ENCODE measurements around the gene ATF5. TPM values are rescaled to one million over a fixed set of nuclear protein-coding genes. Genes with fewer than 3 reads are reported as not detected.

The ATF5 gene
- total and polyA plus RNA-seq, 11 donors, result 3.9 to 33.0 (median 9.5) TPM

DNA sequence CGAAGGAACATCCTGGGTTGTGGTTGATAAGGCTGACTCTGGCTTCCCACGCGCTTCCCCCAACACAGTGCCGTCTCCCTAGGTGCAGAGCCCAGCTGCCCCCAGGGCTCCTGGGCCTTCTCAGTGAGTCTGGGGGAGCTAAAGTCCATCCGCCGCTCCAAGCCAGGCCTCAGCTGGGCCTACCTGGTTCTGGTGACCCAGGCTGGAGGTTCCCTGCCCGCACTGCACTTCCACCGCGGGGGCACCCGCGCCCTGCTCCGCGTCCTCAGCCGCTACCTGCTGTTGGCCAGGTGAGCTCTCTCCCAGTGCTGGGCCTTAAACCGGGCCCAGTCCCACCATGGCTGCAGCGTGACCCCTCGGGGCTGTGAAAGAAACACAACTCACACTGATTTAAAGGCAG lies 47.8 kb upstream of the ATF5 start:
- no peak overlapping the region for H3K27ac ChIP-seq
- no peak for TF ChIP-seq POLR2A (IDR thresholded peaks at IDR 0.05)
- TF ChIP-seq, protein P1, sequence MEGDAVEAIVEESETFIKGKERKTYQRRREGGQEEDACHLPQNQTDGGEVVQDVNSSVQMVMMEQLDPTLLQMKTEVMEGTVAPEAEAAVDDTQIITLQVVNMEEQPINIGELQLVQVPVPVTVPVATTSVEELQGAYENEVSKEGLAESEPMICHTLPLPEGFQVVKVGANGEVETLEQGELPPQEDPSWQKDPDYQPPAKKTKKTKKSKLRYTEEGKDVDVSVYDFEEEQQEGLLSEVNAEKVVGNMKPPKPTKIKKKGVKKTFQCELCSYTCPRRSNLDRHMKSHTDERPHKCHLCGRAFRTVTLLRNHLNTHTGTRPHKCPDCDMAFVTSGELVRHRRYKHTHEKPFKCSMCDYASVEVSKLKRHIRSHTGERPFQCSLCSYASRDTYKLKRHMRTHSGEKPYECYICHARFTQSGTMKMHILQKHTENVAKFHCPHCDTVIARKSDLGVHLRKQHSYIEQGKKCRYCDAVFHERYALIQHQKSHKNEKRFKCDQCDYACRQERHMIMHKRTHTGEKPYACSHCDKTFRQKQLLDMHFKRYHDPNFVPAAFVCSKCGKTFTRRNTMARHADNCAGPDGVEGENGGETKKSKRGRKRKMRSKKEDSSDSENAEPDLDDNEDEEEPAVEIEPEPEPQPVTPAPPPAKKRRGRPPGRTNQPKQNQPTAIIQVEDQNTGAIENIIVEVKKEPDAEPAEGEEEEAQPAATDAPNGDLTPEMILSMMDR (IDR thresholded peaks at IDR 0.05), result no peak
- peaks cover 8 to 78% (median 72%) of the 10 kb centered on the region in 9 donors for H3K36me3 ChIP-seq
- H3K4me1 ChIP-seq, result peaks cover 0 to 16% (median 9%) of the 10 kb centered on the region in 12 donors
- WGBS, 4 donors, result 92 to 98% (median 95%) methylated on average over 17 of the region's 17 CpGs
- DNase-seq (peak in 1 of 5 donors; percentile 44), ATAC-seq (no peak)
- intact Hi-C loops (cut with DNase I), result no loop called here
- no peak overlapping the region for H3K4me3 ChIP-seq
- H3K9me3 ChIP-seq, result no peaks in the 10 kb centered on the region
- no peaks in the 10 kb centered on the region for H3K27me3 ChIP-seq

DNA sequence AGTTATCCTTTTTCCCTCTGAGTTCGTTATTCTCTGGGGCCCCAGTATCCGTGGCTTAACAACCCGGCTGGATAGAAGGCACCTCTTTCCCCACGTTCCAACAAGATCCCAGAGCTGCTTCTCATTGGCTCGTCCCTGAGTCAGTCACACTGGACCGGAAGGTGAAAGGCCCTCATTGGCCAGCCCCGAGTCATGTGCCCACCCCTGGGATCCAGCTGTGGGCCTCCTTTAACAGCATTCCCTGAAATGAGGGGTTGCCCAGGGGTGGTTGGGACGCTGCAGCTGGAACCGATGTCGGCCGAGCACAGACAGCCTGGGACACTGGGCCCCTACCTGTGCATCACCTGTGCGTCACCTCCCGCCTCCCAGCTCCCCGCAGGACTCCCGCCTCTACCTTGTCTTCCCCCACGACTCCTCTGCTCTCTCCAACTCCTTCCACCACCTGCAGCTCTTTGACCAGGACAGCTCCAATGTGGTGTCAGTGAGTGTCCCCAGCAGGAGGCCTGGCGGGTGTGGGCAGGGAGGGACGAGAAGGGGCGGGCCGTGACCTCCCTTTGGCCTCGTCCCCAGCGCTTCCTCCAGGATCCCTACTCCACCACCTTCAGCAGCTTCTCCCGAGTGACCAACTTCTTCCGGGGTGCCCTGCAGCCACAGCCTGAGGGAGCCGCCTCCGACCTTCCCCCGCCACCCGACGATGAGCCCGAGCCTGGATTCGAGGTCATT lies 47.2 kb upstream of the ATF5 start:
- no peak overlapping the region for H3K27ac ChIP-seq
- no peaks in the 10 kb centered on the region for H3K9me3 ChIP-seq
- no peak overlapping the region for H3K4me3 ChIP-seq
- DNase-seq (peak in 1 of 5 donors; percentile 52), ATAC-seq (no peak)
- no peak for TF ChIP-seq POLR2A (IDR thresholded peaks at IDR 0.05)
- H3K36me3 ChIP-seq, result peaks cover 8 to 84% (median 75%) of the 10 kb centered on the region in 9 donors
- H3K27me3 ChIP-seq, result no peaks in the 10 kb centered on the region
- 82 to 90% (median 87%) methylated on average over 31 of the region's 31 CpGs for WGBS, 4 donors
- intact Hi-C loops (cut with DNase I), result no loop called here
- peaks cover 0 to 16% (median 9%) of the 10 kb centered on the region in 12 donors for H3K4me1 ChIP-seq

DNA sequence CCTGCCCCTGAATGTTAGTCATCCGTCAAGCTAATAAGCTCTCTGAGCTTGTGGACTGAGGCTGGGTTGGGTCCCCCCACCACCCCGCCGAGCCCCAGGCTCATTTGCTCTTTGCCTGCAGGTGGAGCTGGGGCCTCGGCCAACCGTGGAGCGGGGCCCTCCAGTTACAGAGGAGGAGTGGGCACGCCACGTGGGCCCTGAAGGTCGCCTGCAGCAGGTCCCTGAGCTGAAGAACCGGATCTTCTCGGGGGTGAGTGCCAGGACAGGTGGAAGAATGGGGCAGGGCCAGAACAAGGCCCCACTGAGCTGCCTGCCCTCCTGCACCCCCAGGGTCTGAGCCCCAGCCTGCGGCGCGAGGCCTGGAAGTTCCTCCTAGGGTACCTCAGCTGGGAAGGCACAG lies 46.4 kb upstream of the ATF5 start:
- 94 to 100% (median 97%) methylated on average over 4 to 14 of the region's 14 CpGs for WGBS, 4 donors
- Histone ChIP-seq H3K4me1 (peaks cover 0 to 25% (median 9%) of the 10 kb centered on the region in 12 donors), H3K27me3 (no peaks in the 10 kb centered on the region), H3K9me3 (no peaks in the 10 kb centered on the region), H3K4me3 (no peak overlapping the region), H3K27ac (no peak overlapping the region), H3K36me3 (peaks cover 8 to 90% (median 77%) of the 10 kb centered on the region in 9 donors)
- no peak for TF ChIP-seq POLR2A (IDR thresholded peaks at IDR 0.05)
- TF ChIP-seq, protein P1 (IDR thresholded peaks at IDR 0.05), result no peak
- DNase-seq (no peak), ATAC-seq (no peak)
- intact Hi-C loops (cut with DNase I), result no loop called here

DNA sequence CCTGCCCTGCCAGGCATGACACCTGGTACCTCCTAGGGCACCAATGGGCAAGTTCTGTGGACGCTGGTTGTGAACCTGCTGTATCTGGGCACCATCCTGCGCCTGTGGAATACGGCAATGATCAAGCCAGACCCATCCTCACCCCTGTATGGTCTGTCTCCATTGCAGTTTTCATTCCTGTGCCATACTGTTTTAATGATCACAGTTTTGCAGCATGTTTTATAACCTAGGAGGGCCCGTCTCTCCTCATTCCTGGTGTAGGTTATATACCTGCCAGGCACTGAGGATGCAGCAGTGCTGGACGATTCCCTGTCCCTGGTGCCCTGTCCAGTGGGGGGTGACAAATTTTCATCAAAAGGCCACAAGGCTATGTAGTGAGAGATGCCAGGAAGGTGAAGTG lies 45.9 kb upstream of the ATF5 start:
- peaks cover 0 to 24% (median 7%) of the 10 kb centered on the region in 12 donors for H3K4me1 ChIP-seq
- WGBS, 4 donors, result 89 to 100% (median 98%) methylated on average over 3 to 5 of the region's 5 CpGs
- no peak for DNase-seq
- ATAC-seq, result no peak
- peaks cover 8 to 93% (median 77%) of the 10 kb centered on the region in 9 donors for H3K36me3 ChIP-seq
- H3K27me3 ChIP-seq, result no peaks in the 10 kb centered on the region
- no peaks in the 10 kb centered on the region for H3K9me3 ChIP-seq
- no peak overlapping the region for H3K4me3 ChIP-seq
- intact Hi-C loops (cut with DNase I), result no loop called here
- no peak for TF ChIP-seq POLR2A (IDR thresholded peaks at IDR 0.05)
- TF ChIP-seq, protein P1 (IDR thresholded peaks at IDR 0.05), result no peak
- no peak overlapping the region for H3K27ac ChIP-seq
